HepG2 (cell line): ENCODE results near the gene PNPLA8. TPM values are rescaled to one million over a fixed set of nuclear protein-coding genes. Genes with fewer than 3 reads are reported as not detected.

Experiments
- ATM ChIP-seq: fragments of 450-650 bp; IDR thresholded peaks from 2 replicates; pipeline ENCODE4 v1.7.1; 2017; ENCODE audit warnings: mild to moderate bottlenecking, borderline replicate concordance
- GTF3A ChIP-seq: sonication (generic); formaldehyde crosslinking; conservative IDR thresholded peaks from 2 replicates; pipeline ENCODE4 v1.4.0; 2020; ENCODE audit warnings: mild to moderate bottlenecking, missing genetic modification reagents
- HOXA5 ChIP-seq: sonication (generic); formaldehyde crosslinking; IDR thresholded peaks from 2 replicates; pipeline ENCODE4 v1.4.0; 2020; ENCODE audit warnings: missing genetic modification reagents
- KDM5B ChIP-seq: sonication (generic); formaldehyde crosslinking; IDR thresholded peaks from 2 replicates; pipeline ENCODE4 v1.4.0; 2020; ENCODE audit warnings: missing genetic modification reagents, mild to moderate bottlenecking, borderline replicate concordance
- NFATC3 ChIP-seq: sonication (generic); formaldehyde crosslinking; IDR thresholded peaks from 2 replicates; pipeline ENCODE4 v1.5.1; 2020; ENCODE audit warnings: mild to moderate bottlenecking, missing genetic modification reagents
- PRPF4 ChIP-seq: fragments of 200-400 bp; formaldehyde crosslinking; IDR thresholded peaks from 2 replicates; pipeline ENCODE4 v1.6.1; 2016; ENCODE audit warnings: low read length, low read depth; ENCODE audit not compliant: poor library complexity, severe bottlenecking
- RAD21 ChIP-seq: fragments of 450-650 bp; formaldehyde crosslinking; IDR thresholded peaks from 2 replicates; pipeline ENCODE4 v1.5.0; 2020; ENCODE audit warnings: mild to moderate bottlenecking
- SETDB1 ChIP-seq: sonication (generic); formaldehyde crosslinking; IDR thresholded peaks from 2 replicates; pipeline ENCODE4 v1.5.1; 2020; ENCODE audit warnings: missing genetic modification reagents, mild to moderate bottlenecking, borderline replicate concordance
- SIN3B ChIP-seq: fragments of 150-350 bp; IDR thresholded peaks from 2 replicates; pipeline ENCODE4 v1.6.1; 2014; ENCODE audit warnings: low read length
- TAF15 ChIP-seq: fragments of 200-400 bp; formaldehyde crosslinking; IDR thresholded peaks from one replicate; pipeline ENCODE4 v1.6.1; 2018; ENCODE audit warnings: mild to moderate bottlenecking, low read depth, low read length; ENCODE audit not compliant: poor library complexity, severe bottlenecking
- ZNF138 ChIP-seq: sonication (generic); formaldehyde crosslinking; IDR thresholded peaks from 2 replicates; pipeline ENCODE4 v1.5.0; 2020; ENCODE audit warnings: mild to moderate bottlenecking, low read depth, missing genetic modification reagents
- ZNF143 ChIP-seq: sonication (generic); formaldehyde crosslinking; IDR thresholded peaks from 2 replicates; pipeline ENCODE4 v1.4.0; 2020; ENCODE audit warnings: missing genetic modification reagents
- ZNF263 ChIP-seq: sonication (generic); formaldehyde crosslinking; IDR thresholded peaks from 2 replicates; pipeline ENCODE4 v1.4.0; 2020; ENCODE audit warnings: missing genetic modification reagents
- ZSCAN20 ChIP-seq: sonication (generic); formaldehyde crosslinking; IDR thresholded peaks from 2 replicates; pipeline ENCODE4 v1.4.0; 2020; ENCODE audit warnings: missing genetic modification reagents, mild to moderate bottlenecking, borderline replicate concordance
- polyA plus RNA-seq, 8 experiments: library from polyadenylated mRNA; depleted of rRNA in 3 of 8; stranded (reverse) in 7 of 8; unstranded in 1 of 8; fragments of >200 nt; fragmentation: Illumina TruSeq in 4 of 8; extraction: Trizol in 4 of 8; gene quantifications; 2 replicates each; pipeline versions ENCODE4 v1.2.1 to v1.2.3, GENCODE V29; 2011 to 2016; ENCODE audit warnings: low read depth in 4 of 8, missing spikeins in 1 of 8, mixed read lengths in 1 of 8; ENCODE audit not compliant: insufficient read depth in 1 of 8
- total RNA-seq, 5 experiments: library from RNA; depleted of rRNA; stranded (reverse); fragments of >200 nt; fragmentation: Illumina TruSeq; extraction: Trizol; gene quantifications; 2 replicates each; pipeline ENCODE4 v1.2.3, GENCODE V29; 2016; ENCODE audit warnings: low read depth in 1 of 5
- TF ChIP-seq, protein P1 (sequence below): sonication (generic); formaldehyde crosslinking; IDR thresholded peaks from 2 replicates; pipeline ENCODE4 v1.9.0; 2022; ENCODE audit warnings: low read depth, missing genetic modification reagents
- TF ChIP-seq, protein P2 (sequence below): sonication (generic); formaldehyde crosslinking; IDR thresholded peaks from 2 replicates; pipeline ENCODE4 v1.5.1; 2020; ENCODE audit warnings: missing genetic modification reagents, mild to moderate bottlenecking, borderline replicate concordance
- TF ChIP-seq, protein P3 (sequence below): sonication (generic); formaldehyde crosslinking; IDR thresholded peaks from 2 replicates; pipeline ENCODE4 v1.4.0; 2020; ENCODE audit warnings: mild to moderate bottlenecking, missing genetic modification reagents
- TF ChIP-seq, protein P4 (sequence below): sonication (generic); formaldehyde crosslinking; IDR thresholded peaks from 2 replicates; pipeline ENCODE4 v1.8.0; 2022; ENCODE audit warnings: mild to moderate bottlenecking, missing genetic modification reagents, moderate library complexity

The PNPLA8 gene
- total and polyA plus RNA-seq, 2 of the 13 experiments (the other 11 are each of a cell fraction or from before 2014, with no cell fraction given), result 6.3 to 11.4 TPM

DNA sequence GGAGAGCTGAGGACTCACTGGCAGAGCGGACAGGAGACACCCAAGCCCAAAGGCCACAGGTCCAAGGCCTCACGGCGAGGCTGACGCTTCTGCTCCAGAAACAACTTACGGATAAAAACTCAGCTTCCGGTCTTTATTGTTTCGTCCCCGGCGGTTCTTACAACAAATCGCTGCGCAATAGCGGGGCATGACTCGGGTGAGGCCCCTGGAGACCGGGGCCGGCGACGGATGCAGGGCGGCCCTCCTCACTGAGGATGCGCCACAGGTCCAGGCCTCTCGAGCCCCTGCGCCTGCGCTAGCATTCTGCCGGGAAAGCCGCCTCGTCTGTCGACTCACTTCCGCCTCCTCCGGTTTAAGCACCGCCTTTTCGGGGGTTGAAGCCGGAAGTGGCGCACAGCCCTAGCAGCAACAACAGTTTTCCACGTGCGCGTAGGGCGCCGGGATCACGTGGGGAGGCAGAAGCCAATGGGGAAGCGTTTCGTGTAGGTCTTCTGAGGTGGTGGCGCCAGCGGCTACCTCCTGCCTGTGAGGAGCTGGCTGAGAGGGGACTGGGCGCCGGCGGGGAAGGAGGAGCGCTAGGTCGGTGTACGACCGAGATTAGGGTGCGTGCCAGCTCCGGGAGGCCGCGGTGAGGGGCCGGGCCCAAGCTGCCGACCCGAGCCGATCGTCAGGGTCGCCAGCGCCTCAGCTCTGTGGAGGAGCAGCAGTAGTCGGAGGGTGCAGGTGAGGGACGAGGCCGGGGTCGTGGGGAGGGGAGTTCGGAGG, 43.6 kb upstream of the PNPLA8 start, which contains the start of the genes DNAJB9 and THAP5 (continued):
- TF ChIP-seq GTF3A (no peak; the same call in 1 of the 2 replicates), RAD21 (CRISPR knock-in tag) (no peak; the same call in 1 of the 2 replicates), KDM5B (peak; percentile 82), ATM (no peak), NFATC3 (CRISPR knock-in tag) (no peak), ZSCAN20 (CRISPR knock-in tag) (no peak), HOXA5 (CRISPR knock-in tag) (peak; percentile 60; the same call in 1 of the 2 replicates), ZNF143 (0 out of 2 replicates have a peak, but pooled peaks have one; percentile 16), TAF15 (no peak), ZNF138 (peak; percentile 71; the same call in 1 of the 2 replicates), SIN3B (no peak), PRPF4 (no peak), ZNF263 (CRISPR knock-in tag) (no peak), SETDB1 (peak; percentile 49)
- TF ChIP-seq, protein P1, sequence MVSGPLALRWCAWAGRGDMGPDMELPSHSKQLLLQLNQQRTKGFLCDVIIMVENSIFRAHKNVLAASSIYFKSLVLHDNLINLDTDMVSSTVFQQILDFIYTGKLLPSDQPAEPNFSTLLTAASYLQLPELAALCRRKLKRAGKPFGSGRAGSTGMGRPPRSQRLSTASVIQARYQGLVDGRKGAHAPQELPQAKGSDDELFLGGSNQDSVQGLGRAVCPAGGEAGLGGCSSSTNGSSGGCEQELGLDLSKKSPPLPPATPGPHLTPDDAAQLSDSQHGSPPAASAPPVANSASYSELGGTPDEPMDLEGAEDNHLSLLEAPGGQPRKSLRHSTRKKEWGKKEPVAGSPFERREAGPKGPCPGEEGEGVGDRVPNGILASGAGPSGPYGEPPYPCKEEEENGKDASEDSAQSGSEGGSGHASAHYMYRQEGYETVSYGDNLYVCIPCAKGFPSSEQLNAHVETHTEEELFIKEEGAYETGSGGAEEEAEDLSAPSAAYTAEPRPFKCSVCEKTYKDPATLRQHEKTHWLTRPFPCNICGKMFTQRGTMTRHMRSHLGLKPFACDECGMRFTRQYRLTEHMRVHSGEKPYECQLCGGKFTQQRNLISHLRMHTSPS, result no peak
- TF ChIP-seq, protein P2, sequence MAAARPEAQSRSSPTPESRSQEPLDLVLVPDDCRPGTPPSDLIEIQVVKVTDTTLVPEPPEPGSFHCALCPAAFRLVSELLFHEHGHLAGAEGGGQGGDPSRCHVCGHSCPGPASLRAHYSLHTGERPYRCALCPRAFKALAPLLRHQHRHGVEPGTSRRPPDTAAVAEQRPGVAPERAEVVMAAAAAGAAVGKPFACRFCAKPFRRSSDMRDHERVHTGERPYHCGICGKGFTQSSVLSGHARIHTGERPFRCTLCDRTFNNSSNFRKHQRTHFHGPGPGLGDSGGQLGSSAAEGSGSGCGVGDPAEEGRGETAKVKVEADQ (CRISPR knock-in tag), result no peak
- TF ChIP-seq, protein P3, sequence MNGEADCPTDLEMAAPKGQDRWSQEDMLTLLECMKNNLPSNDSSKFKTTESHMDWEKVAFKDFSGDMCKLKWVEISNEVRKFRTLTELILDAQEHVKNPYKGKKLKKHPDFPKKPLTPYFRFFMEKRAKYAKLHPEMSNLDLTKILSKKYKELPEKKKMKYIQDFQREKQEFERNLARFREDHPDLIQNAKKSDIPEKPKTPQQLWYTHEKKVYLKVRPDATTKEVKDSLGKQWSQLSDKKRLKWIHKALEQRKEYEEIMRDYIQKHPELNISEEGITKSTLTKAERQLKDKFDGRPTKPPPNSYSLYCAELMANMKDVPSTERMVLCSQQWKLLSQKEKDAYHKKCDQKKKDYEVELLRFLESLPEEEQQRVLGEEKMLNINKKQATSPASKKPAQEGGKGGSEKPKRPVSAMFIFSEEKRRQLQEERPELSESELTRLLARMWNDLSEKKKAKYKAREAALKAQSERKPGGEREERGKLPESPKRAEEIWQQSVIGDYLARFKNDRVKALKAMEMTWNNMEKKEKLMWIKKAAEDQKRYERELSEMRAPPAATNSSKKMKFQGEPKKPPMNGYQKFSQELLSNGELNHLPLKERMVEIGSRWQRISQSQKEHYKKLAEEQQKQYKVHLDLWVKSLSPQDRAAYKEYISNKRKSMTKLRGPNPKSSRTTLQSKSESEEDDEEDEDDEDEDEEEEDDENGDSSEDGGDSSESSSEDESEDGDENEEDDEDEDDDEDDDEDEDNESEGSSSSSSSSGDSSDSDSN (CRISPR knock-in tag), result peak; percentile 98
- TF ChIP-seq, protein P4, sequence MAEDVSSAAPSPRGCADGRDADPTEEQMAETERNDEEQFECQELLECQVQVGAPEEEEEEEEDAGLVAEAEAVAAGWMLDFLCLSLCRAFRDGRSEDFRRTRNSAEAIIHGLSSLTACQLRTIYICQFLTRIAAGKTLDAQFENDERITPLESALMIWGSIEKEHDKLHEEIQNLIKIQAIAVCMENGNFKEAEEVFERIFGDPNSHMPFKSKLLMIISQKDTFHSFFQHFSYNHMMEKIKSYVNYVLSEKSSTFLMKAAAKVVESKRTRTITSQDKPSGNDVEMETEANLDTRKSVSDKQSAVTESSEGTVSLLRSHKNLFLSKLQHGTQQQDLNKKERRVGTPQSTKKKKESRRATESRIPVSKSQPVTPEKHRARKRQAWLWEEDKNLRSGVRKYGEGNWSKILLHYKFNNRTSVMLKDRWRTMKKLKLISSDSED (CRISPR knock-in tag), result no peak
